Activated naive CD4-positive, alpha-beta T cell (primary cell): ENCODE measurements around the gene EID3.
"Not testable (repeated sequence)": the region's sequence is repeated elsewhere in the genome, so short reads cannot be mapped to it uniquely, and the experiment has no call there.

Experiments
- DNase-seq, 4 experiments: peaks; one replicate each; lab custom pipeline; 2025; lab: John Stamatoyannopoulos, UW

Gene EID3

DNA sequence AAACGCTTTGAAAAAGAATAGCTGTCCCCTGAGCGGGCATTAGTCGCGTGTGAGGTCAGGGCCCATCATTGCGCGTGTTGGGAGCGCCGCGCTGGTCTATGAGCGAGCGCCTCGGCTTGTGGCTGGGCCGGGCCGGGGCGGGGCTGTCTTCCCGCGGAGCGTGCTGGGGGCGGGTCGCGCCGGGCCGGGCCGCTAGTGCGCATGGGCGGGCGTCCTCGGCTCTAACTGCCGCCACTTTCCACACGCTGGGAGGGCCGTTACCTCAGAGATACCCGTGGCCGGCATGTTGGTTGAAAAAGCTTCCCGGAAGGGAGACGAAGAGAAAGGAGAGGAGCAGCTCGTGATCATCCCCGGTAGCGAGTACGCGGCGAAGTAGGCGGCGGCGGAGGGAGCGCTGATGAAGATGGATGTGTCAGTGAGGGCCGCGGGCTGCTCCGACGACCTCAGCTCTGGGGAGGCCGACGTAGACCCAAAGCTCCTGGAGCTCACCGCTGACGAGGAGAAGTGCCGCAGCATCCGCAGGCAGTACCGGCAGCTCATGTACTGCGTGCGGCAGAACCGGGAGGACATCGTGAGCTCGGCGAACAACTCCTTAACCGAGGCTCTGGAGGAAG is at the start of gene EID3:
Gene EID3, plus strand, starts transcription at position 202 of the 614 bp plus-strand sequence. Its CDS starts 196 bp downstream, at position 398.
- DNase-seq = peak; percentile 67 to 89 (median 82)

DNA sequence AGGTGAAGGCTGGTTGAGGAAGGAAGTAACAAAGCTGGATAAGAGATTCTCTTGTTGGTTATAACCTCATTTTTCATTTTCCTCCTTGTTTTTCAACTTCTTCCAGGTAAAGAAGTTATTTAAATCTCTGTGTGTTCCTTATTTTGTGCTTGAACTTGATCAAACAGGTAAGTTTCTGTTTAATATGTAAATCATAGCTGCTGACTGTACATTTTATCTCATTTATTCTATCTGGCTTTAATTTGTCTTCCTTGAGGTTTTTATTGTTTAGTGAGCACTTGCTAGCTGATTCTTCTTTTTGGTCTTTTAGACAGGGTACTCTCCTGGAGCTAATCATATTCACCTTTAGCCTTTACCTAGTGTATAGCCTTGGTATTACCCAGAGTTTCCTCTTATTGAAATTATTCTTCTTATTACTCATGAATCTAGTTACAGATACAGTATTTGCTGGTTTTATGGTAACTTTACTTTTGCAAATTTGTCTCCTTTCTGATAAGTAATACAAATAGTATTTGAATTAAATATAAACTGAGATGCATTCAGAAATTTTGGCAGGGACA is 45.5 kb upstream of the EID3 start:
- no peak for DNase-seq

DNA sequence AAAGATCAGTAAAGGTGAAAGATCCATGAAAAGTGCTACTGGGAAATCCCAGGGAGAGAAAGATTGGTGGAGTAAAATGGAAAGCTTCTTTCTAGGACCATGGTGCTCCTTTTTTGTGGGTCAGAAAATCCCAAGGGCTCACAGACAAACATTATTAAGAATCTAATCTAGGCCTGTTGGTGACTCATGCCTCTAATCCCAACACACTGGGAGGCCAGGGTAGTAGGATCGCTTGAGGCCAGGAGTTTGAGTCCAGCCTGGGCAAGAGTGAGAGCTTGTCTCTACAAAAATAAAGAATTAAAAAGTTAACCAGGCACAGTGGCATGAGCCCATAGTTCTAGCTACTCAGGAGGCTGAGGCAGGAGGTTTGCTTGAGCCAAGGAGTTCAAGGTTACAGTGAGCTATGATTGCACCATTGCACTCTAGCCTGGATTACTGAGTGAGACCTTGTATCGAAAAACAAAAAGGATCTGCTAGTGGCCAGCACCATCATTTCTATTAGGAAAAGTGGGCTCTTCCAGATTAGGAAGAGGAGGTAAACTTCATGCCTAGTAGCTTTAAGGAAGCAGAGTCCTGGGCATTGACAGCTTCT is 45.0 kb upstream of the EID3 start:
- no peak for DNase-seq

DNA sequence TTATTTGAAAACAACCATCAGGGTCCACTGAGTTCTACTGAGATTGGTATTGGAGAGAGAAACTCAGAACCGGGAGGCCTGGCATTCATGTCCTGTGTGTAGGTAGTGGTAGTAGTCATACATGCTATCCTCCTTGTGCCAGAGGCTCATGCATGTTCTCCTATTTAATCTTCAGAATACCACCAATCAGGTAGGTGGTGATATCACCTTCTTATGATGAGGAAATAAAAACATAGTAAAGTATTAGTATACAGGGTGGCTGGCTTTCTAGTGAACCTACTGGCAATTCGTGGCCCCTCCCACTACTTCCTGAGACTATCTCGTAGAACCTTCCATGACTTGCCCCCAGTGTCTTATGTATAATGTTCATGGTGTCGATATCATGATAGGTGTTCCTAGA is 40.5 kb upstream of the EID3 start:
- DNase-seq = no peak

DNA sequence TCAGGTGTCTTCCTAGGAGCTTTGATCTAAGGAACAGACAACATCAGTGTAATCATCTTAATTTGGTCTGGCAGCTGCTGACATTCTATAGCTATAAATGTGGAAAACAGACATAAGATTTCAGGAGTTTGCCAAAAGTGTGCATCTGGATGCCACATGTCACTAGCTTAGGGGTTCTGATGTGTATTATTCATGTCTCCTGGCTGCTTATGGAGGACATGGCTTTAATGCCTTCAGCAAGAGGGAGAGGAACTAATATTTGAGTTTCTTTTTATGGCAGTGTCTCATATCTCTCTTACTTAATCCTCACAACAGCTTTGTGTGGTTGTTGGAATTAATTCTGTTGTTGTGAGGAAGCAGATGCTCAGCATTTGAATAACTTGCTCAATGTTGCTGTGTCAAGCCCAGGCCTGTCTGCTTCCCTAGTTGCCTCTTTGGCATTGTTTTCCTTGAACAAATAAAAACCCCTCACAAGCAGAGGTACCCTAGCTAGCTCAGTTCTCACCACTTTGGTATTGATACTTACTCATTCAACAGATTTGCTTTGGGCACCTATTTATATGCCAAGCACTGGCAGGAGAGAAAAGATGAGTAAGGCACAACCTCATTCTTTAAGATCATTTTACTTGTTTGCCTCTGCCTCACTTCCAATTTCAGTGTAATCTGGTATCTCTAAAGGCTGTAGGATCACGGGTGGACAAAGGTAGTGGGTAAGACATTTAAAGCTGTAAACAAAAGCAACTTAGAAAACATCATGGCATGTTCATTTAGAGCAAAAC is 39.8 kb upstream of the EID3 start:
- DNase-seq = no peak

DNA sequence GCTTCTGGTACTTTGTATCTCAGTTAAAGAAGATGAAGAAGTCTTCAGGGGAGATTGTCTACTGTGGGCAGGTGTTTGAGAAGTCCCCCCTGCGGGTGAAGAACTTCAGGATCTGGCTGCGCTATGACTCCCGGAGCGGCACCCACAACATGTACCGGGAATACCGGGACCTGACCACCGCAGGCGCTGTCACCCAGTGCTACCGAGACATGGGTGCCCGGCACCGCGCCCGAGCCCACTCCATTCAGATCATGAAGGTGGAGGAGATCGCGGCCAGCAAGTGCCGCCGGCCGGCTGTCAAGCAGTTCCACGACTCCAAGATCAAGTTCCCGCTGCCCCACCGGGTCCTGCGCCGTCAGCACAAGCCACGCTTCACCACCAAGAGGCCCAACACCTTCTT is 38.1 kb upstream of the EID3 start:
- not testable (repeated sequence) for DNase-seq

DNA sequence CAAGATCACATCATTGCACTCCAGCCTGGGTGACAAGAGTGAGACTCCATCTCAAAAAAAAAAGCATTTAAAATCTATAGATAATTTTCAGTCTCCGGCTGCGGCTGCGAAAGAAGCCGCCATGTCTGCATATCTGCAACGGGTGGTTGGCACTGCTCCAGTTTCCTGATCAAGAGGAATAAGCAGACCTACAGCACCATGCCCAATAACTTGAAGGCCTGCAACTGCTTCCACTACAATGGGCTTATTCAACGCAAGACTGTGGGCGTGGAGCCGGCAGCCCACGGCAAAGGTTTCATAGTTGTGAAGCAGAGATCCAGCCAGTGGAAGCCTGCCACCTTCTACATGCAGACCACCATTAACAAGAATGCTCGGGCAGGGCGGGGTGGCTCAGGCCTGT is 30.6 kb upstream of the EID3 start:
- no peak for DNase-seq

DNA sequence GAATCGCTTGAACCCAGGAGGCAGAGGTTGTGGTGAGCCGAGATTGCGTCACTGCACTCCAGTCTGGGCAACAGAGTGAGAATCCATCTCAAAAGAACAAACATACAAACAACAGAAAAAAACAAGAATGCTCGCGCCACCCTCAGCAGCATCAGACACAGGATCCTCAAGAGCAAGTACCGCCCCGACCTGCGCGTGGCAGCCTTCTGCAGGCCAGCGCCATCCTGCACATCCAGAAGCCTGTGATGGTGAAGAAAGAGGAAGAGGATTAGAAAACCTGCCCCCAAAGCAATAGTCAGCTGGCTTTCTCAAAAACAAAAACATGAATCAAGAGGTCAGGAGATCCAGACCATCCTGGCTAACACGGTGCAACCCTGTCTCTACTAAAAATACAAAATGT is 30.0 kb upstream of the EID3 start:
- no peak for DNase-seq

DNA sequence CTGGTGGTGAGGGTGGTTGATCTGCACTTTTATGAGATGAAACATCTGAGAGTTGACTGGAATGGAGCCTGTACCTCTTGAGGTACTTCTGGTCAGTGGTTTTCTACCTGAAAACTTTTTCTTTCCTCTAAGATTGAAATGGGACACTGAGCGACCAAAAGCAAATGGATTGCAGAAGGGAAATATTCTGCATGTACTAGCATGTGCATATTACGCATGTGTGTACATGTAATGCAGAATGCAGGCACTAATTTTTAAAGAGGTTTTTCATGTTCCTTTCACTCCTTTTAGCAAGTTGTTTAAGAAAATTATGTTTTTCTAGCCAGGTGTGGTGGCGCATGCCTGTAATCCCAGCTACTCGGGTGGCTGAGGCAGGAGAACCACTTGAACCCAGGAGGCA is 28.7 kb upstream of the EID3 start:
- DNase-seq = no peak

DNA sequence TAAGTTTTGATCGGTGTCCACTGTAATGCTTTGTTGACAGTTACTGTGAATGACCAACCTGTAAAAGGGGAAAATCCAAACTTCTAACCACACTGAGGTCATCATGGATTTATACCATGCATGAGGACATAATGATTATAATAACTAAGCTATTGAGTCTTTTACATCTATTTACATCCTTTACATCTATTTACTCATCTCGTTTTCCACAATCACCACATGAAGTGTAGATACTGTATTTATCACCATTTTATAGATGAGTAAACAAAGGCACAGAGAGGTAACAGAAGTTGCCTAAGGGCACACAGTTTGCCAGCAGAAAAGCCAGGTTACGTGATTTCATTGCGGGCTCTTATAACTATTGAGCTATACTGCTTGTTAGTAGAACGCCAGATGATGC is 27.9 kb upstream of the EID3 start:
- no peak for DNase-seq

DNA sequence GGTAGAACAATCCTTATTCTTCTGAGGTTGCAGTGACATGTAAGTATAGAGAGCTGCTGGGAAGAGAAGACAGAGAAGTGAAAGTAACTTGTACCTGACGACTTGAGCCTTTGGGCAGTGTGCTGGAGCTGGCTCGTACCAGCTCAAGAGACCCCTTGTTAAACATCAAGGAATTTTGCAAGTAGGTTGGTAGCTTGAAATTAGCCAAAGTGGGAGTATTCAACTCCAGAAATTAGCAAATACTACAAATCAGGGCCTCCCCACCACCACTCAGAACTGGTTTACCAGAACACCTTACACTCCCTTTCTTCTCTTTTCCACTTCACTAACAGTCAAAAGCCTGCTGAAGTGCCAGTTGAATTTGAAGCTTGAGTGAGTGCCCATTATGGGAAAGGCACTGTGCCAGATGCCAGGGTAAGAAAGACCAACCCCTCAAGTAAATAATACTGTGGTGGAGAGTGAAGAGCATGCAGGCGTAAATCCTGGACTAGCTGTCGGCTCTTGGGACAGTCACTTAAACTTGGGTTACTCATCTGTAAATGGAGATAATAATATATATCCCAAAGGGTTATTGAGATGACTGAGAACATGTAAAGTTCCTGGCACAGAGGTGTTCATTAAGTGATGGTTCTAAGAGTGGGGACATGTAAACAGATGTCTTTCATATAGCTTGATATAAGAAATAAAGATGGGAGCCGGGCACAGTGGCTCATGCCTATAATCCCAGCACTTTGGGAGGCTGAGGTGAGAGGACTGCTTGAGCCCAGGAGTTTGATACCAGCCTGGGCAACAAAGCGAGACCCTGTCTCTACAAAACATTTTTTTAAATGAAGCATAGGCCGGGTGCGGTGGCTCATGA is 27.0 kb upstream of the EID3 start:
- no peak for DNase-seq

DNA sequence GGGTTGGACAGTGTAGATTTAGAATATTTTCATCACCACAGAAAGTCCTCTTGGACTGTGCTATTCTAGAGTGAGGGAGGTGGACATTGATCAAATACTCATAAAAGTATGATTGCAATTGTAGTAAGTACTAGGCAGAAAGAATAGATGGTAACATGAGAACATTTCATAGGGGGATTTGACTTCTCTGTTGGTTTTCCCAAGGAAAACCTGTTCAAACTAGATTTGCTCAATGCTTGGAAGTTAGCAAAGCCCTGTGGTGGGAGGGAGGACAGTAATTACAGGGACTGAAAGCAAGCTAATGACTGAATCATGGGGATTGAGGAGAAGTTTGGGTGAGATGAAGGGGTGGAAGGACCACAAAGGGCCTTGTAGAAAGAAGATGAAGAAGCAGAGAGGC is 24.4 kb upstream of the EID3 start:
- DNase-seq = no peak

DNA sequence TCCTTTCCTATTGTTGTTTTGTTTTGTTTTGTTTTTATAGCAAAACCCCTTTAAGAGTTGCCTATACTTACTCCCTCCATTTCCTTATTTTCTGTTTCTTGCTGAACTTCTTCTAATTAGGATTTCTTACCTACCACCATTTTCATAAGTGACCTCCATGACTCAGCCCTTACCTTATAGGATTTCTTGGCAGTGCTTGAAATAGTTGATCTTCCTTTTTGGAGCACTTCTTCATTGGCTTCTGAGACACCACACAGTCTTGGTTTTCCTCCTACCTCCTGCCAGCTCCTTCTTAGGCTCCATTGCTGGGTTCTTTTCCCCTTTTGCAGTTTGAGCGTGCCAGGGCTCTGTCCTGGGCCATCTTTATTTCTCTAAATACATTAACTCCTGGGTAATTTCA is 23.4 kb upstream of the EID3 start:
- DNase-seq = no peak

DNA sequence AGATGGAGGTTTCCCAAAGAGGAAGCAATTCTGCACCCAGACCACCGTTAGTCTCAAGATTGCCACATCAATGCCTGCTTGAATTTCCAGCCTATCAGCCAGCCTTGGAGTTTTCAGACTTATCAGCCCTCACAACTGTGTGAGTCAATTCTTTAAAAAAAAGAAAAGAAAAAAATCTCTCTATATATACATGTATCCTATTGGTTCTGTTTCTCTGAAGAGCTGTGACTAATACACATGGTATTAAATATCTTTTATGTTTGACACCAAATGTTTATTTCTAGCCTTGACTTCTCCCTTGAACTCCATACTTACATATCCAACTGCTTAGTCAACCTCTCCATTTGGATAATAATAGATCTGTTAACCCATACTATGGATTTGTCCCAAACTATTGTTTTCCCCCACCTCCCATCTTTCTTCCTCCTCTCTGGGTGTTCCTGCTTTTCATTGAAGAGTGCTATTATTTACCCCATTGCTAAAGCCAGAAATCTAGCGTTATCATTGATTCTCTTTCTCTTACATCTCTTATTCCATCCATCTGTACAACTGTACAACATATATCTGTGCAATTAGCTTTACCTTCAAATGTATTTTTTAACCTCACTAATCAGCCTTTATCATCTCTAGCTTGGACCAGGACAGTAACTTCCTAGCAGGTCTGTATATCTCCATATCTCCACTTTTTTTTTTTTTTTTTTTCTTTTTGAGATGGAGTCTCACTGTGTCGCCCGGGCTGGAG is 22.7 kb upstream of the EID3 start:
- no peak for DNase-seq

DNA sequence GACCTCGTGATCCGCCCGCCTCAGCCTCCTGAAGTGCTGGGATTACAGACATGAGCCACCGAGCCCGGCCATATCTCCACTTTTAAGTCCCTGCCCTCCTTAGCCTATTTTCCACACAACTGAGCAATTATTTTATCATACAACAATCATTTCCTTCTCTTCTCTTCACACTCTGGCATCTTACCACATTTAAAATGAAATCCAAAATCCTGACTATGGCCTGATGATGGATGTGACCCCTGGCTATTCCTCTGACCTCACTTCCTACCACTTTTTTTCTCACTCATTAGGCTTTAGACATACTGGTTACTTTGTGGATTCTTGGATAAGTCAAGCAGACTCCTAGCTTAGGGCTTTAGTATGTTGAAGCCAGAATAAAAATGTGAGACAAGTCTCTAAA is 21.9 kb upstream of the EID3 start:
- DNase-seq = no peak

DNA sequence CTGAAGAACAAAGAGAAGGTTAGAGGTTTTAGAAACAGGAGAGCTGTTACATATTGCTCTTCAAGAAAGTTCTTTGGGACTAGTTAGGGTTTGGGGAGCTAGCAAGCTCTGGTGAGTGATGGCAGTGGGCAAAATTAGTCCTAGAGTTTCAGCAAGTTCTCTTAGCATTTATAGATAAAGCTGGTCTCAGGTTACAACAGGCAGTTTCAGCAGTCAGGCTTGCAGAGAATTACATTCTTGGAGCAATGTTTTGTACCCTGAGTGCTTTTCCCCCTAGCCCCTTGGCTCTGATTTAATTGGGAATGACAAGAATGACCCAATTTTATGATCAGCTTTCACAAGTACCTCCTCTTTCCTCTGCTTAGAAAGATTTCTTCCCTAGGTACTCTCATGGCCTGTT is 21.4 kb upstream of the EID3 start:
- no peak for DNase-seq

DNA sequence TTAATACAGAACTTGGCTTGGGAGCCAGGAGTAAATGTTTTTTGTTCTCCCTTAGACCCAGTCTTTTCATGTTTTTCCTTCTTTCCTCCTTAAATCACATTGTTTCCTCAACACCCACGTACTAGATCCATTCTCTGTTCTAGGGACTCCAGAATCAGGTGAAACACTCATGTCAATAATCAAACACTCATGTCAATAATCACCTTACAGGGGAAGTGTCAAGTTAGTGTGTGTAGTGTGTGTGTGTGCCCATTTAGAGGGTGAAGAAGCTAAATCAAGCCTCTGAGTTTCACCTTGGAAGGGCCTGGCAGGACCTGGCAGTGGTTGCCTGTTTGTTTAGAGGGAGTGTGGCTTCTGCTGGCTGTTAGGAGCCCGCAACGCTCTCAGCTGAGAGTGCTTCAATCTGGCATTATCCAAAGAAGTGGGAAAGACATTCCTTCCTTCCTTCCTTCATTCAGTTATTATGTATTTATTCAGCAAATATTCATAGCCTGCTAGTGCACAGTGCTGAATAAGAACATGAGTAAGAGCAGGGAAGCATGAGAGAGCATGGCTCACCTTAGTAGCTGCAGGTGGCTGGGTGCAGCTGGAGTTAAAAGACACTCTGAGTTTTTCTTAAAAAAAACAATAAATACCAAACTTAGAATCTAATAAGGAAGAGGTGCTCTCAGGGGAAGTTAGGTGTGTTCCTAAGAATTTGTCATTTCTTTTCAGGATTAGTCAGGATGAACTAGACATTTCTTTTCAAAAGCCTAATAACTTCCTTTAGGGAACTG is 17.6 kb upstream of the EID3 start:
- DNase-seq = no peak

DNA sequence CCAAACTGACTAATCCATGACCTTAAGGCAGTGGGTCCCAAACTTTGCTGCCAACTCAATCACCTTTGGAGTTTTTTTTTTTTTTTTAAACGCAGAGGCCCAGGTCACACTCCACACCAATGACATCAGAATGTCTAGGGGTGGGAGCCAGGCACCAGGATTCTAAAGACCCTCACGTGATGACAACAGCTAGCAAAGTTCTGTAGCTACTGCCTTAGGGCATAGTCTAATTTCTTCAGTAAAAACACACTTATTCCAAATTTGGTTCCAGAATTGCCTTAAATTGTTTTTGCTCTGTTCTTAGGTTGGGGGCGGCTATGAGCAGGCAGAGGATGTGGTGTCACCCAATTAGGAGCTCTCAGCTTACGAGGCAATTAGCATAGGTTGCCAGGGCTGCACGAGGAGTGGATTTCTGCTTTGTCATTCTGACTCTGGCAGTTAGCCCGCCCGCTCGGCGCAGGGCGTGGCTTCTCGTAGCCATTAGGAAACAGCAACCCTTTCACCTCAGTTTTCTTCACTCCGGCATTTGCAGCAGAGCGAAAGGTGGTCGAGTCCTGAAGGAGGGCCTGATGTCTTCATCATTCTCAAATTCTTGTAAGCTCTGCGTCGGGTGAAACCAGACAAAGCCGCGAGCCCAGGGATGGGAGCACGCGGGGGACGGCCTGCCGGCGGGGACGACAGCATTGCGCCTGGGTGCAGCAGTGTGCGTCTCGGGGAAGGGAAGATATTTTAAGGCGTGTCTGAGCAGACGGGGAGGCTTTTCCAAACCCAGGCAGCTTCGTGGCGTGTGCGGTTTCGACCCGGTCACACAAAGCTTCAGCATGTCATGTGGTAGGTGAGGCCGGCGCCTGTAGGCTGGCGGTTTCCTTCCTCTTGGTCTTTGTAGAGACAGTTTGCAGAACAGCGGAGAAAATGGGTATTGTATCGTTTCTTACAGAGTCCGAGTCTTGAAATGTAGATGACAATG is 16.7 kb upstream of the EID3 start:
- peak; percentile 63 to 78 (median 69) for DNase-seq

DNA sequence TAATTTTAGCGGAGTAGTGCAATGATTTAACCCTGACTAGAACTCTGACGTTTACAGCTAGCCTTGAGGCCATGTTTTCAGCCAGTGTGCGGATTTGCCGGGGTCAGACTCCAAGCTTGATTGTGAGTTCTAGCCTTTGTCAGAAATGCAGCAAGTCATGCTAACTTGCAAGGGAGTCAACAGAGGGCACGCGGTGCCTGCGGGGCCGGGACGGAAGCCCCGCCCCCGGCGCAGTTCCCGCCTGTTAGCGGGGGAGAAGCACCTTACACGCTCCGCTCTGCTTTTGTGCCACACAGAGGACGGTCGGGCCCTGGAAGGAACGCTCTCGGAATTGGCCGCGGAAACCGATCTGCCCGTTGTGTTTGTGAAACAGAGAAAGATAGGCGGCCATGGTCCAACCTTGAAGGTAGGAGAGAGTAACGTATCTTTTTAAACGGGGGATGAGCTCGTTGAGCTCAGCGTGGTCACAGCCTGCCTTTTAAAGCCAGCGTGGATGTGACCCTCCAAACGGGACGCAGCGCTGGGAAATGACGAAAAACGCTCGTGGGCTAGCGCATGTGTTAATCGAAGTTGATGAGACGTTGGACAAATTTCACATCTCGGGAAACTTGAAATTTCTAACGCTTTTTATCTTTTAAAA is 14.8 kb upstream of the EID3 start:
- peak; percentile 53 to 78 (median 66) for DNase-seq
